Activated CD4-positive, alpha-beta memory T cell treated with anti-CD3 and anti-CD28 coated beads for 36 hours (primary cell): ENCODE measurements around the gene RPS25. TPM values are rescaled to one million over a fixed set of nuclear protein-coding genes. Genes with fewer than 3 reads are reported as not detected.
A peak's percentile ranks its signal among the peaks of the same experiment; 100 is the strongest.
"Not testable (repeated sequence)": the region's sequence is repeated elsewhere in the genome, so short reads cannot be mapped to it uniquely, and the experiment has no call there.

Source experiments
- CTCF ChIA-PET: fragments of 350-600 bp; sonication (Branson Sonifier 250); formaldehyde crosslinking; loops from one replicate; lab custom pipeline; 2021; ENCODE audit warnings: antibody characterized with exemption, inconsistent platforms; lab: Charles Lee
- POLR2A ChIA-PET: fragments of 350-600 bp; sonication (Branson Sonifier 250); formaldehyde crosslinking; loops from one replicate; lab custom pipeline; 2021; ENCODE audit warnings: antibody characterized with exemption; lab: Charles Lee
- DNase-seq: peaks from one replicate; pipeline ENCODE4 v3.0.0-alpha.2; 2020
- H3K27ac Mint-ChIP-seq: one replicate; pipeline ENCODE4 v1.8.0; 2021; ENCODE audit warnings: mixed read lengths
- H3K27me3 Mint-ChIP-seq: one replicate; pipeline ENCODE4 v1.8.0; 2021; ENCODE audit warnings: mixed read lengths
- H3K36me3 Mint-ChIP-seq: one replicate; pipeline ENCODE4 v1.8.0; 2021; ENCODE audit warnings: mixed read lengths
- H3K4me1 Mint-ChIP-seq: one replicate; pipeline ENCODE4 v1.8.0; 2021; ENCODE audit warnings: low read depth, mixed read lengths
- H3K4me3 Mint-ChIP-seq: one replicate; pipeline ENCODE4 v1.8.0; 2021; ENCODE audit warnings: mild to moderate bottlenecking, mixed read lengths
- H3K9me3 Mint-ChIP-seq: one replicate; pipeline ENCODE4 v1.8.0; 2021; ENCODE audit warnings: mixed read lengths
- intact Hi-C: fragments of 100-400 bp; cut with micrococcal nuclease; formaldehyde crosslinking; loops from one replicate; pipeline ENCODE4 v1.15.1; 2023
- total RNA-seq, 2 experiments: library from RNA; stranded (reverse); gene quantifications; one replicate each; pipeline ENCODE4 v1.2.3, GENCODE V29; 2021

The RPS25 gene
- 1,000 to 10,000 TPM; 1,852 to 1,922 TPM for total RNA-seq

GRCh38 chr11:119018074-119018938 is at the start of gene RPS25, which contains the start of gene TRAPPC4:
Gene RPS25, minus strand, starts transcription at chr11:119018343. Its CDS starts 59 bp downstream, at chr11:119018284.
Gene TRAPPC4, plus strand, starts transcription at chr11:119018766. Its CDS starts 30 bp downstream, at chr11:119018796.
- Mint-ChIP-seq H3K36me3 (peaks cover 71% of the 10 kb centered on the region), H3K27ac (peak within 1 kb of the TSS; percentile 99), H3K27me3 (no peaks in the 10 kb centered on the region), H3K4me1 (peaks cover 54% of the 10 kb centered on the region), H3K4me3 (peak within 1 kb of the TSS; percentile 99), H3K9me3 (no peaks in the 10 kb centered on the region)
- intact Hi-C loops, result loop anchor here (1.0 to 5.0 kb wide), 6 partner anchors 12 to 226 kb away; partner anchors contain the start of genes BCL9L, CENATAC, DDX6 and HYOU1
- peak; percentile 98 for DNase-seq
- ChIA-PET POLR2A (interaction anchor here (0.8 to 3.2 kb wide), 10 partner anchors 12 to 89 kb away, joined by 3 to 23 read pairs (median 4); partner anchors contain the start of genes C2CD2L, CENATAC, DPAGT1 and HMBS), CTCF (interaction anchor here (0.7 to 2.0 kb wide), 6 partner anchors 12 to 37 kb away, joined by 3 to 6 read pairs (median 5); partner anchors contain the start of gene CENATAC)

GRCh38 chr11:119067371-119068222 is 49.5 kb upstream of the RPS25 start, which contains the start of gene VPS11:
Gene VPS11, plus strand, starts transcription at chr11:119067818. Its CDS starts 6 bp downstream, at chr11:119067824.
- peak within 1 kb of the TSS; percentile 96 for H3K4me3 Mint-ChIP-seq
- peaks cover 38% of the 10 kb centered on the region for H3K4me1 Mint-ChIP-seq
- no peaks in the 10 kb centered on the region for H3K27me3 Mint-ChIP-seq
- DNase-seq, result peak; percentile 99
- ChIA-PET POLR2A (interaction anchor here (0.6 to 2.7 kb wide), 18 partner anchors 8 to 138 kb away, joined by 3 to 35 read pairs (median 5); partner anchors contain the start of genes C2CD2L, CBL, CENATAC and DPAGT1), CTCF (interaction anchor here (0.6 to 2.3 kb wide), 17 partner anchors 9 to 255 kb away, joined by 3 to 12 read pairs (median 5); partner anchors contain the start of genes HMBS, HYOU1 and SLC37A4)
- peak within 1 kb of the TSS; percentile 97 for H3K27ac Mint-ChIP-seq
- no peaks in the 10 kb centered on the region for H3K9me3 Mint-ChIP-seq
- H3K36me3 Mint-ChIP-seq, result peaks cover 11% of the 10 kb centered on the region
- intact Hi-C loops, result loop anchor here (1.0 to 5.0 kb wide), 5 partner anchors 10 to 270 kb away; partner anchors contain the start of genes C2CD2L and HYOU1

DNA sequence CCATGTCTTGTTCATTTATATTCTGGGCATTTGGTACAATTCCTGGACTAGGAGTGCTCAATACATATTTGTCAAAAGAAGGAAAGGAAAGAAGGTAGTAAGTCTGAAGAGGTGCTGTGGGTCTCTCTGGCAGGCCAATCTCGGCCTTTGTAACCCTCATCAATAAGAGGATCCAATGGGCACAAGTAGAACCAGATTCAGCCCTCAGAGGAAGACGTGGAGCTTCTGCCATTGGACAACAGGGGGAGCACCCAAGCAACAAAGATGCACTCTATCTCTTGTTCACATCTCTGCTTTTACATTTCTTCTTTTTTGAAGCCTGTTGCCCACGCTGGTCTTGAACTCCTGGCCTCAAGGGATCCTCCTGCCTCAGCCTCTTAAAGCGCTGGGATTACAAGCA is 47.2 kb upstream of the RPS25 start:
- CTCF ChIA-PET, result interaction anchor here (0.6 to 1.3 kb wide), 5 partner anchors 9 to 131 kb away, joined by 3 to 6 read pairs (median 4); no protein-coding TSS in a partner anchor
- no peaks in the 10 kb centered on the region for H3K27me3 Mint-ChIP-seq
- peaks cover 38% of the 10 kb centered on the region for H3K4me1 Mint-ChIP-seq
- H3K27ac Mint-ChIP-seq, result no peak overlapping the region
- no peaks in the 10 kb centered on the region for H3K9me3 Mint-ChIP-seq
- no peak overlapping the region for H3K4me3 Mint-ChIP-seq
- DNase-seq, result peak; percentile 66
- peaks cover 10% of the 10 kb centered on the region for H3K36me3 Mint-ChIP-seq
- POLR2A ChIA-PET, result interaction anchor here (0.8 kb wide), 1 partner anchor 41 kb away, joined by 3 read pairs; no protein-coding TSS in a partner anchor
- intact Hi-C loops, result loop anchor here (1.0 to 5.0 kb wide), 2 partner anchors 131 to 272 kb away; no protein-coding TSS in a partner anchor

DNA sequence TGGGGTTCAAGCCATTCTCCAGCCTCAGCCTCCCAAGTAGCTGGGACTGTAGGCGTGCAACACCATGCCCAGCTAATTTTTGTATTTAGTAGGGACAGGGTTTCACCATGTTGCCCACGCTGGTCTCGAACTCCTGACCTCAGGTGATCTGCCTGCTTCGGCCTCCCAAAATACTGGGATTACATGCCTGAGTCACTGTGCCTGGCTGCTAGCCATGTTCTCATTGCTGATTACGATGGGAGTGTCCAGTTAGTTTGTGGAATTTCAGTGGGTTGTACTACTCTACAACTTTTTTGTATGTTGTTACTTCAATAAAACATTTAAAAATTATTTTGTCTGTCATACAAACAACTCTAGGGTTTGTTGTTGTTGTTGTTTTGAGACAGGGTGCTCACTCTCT is 44.6 kb upstream of the RPS25 start:
- H3K9me3 Mint-ChIP-seq, result no peaks in the 10 kb centered on the region
- DNase-seq, result no peak
- H3K36me3 Mint-ChIP-seq, result peaks cover 4% of the 10 kb centered on the region
- H3K4me1 Mint-ChIP-seq, result peaks cover 36% of the 10 kb centered on the region
- intact Hi-C loops, result no loop called here
- no peaks in the 10 kb centered on the region for H3K27me3 Mint-ChIP-seq
- no peak overlapping the region for H3K4me3 Mint-ChIP-seq
- ChIA-PET CTCF (no interaction called here), POLR2A (interaction anchor here (1.5 kb wide), 1 partner anchor 32 kb away, joined by 5 read pairs; a partner anchor contains a TSS)
- H3K27ac Mint-ChIP-seq, result no peak overlapping the region

DNA sequence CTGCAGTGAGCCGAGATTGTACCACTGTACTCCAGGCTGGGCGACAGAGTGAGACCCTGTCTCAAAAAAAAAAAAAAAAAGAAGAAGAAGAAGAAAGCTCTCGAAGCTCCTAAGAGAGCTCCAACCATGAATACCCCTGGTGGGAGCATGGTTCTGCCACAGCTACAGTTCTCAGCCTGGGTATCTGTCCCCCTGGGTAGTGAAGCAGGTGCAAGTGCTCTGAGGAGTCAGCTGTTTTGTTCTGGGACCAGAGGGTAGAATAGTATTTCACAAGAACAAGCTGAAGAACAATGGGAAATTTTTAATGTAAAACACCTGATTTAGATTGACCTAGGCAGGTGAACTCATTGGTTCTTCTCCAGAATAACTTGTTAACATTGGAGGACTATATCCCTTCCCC is 43.1 kb upstream of the RPS25 start:
- Mint-ChIP-seq H3K4me1 (peaks cover 32% of the 10 kb centered on the region), H3K4me3 (no peak overlapping the region), H3K9me3 (no peaks in the 10 kb centered on the region), H3K36me3 (peaks cover 5% of the 10 kb centered on the region), H3K27me3 (no peaks in the 10 kb centered on the region), H3K27ac (no peak overlapping the region)
- ChIA-PET CTCF (no interaction called here), POLR2A (no interaction called here)
- intact Hi-C loops, result no loop called here
- DNase-seq, result no peak

- H3K27ac Mint-ChIP-seq, H3K9me3 Mint-ChIP-seq, H3K27me3 Mint-ChIP-seq, POLR2A ChIA-PET, intact Hi-C loops, H3K4me3 Mint-ChIP-seq, CTCF ChIA-PET, DNase-seq: not testable (repeated sequence)
- Mint-ChIP-seq H3K4me1 (peaks cover 33% of the 10 kb centered on the region), H3K36me3 (peaks cover 15% of the 10 kb centered on the region)
Measured at GRCh38 chr11:119059128-119059527, 41.0 kb upstream of the RPS25 start.

- Mint-ChIP-seq H3K9me3 (no peaks in the 10 kb centered on the region), H3K4me3 (peak within 1 kb of the TSS; percentile 96), H3K4me1 (peaks cover 38% of the 10 kb centered on the region), H3K36me3 (peaks cover 33% of the 10 kb centered on the region), H3K27ac (peak within 1 kb of the TSS; percentile 94), H3K27me3 (no peaks in the 10 kb centered on the region)
- peak; percentile 99 for DNase-seq
- intact Hi-C loops, result loop anchor here (1.0 to 2.0 kb wide), 5 partner anchors 10 to 140 kb away; partner anchors contain the start of genes C2CD2L, RPS25, TRAPPC4 and VPS11
- ChIA-PET CTCF (interaction anchor here (0.7 to 2.0 kb wide), 10 partner anchors 10 to 283 kb away, joined by 3 to 12 read pairs (median 4); partner anchors contain the start of genes CBL and VPS11), POLR2A (interaction anchor here (0.5 to 4.7 kb wide), 10 partner anchors 9 to 50 kb away, joined by 3 to 35 read pairs (median 6); partner anchors contain the start of genes C2CD2L, DPAGT1, HMBS and VPS11)
Measured at GRCh38 chr11:119057000-119057769, 39.0 kb upstream of the RPS25 start, which contains the start of gene HYOU1. Gene HYOU1, minus strand, starts transcription at chr11:119057205. Its CDS starts 1,045 bp downstream, at chr11:119056160.

- intact Hi-C loops, result loop anchor here (2.0 kb wide), 1 partner anchor 140 kb away; no protein-coding TSS in a partner anchor
- no peaks in the 10 kb centered on the region for H3K9me3 Mint-ChIP-seq
- H3K27me3 Mint-ChIP-seq, result no peaks in the 10 kb centered on the region
- peak; percentile 56 for DNase-seq
- H3K36me3 Mint-ChIP-seq, result peaks cover 38% of the 10 kb centered on the region
- peak overlapping the region; percentile 96 for H3K4me3 Mint-ChIP-seq
- POLR2A ChIA-PET, result interaction anchor here (0.5 to 4.7 kb wide), 12 partner anchors 9 to 265 kb away, joined by 3 to 35 read pairs (median 4); partner anchors contain the start of genes C2CD2L, DPAGT1, HINFP and HMBS
- H3K27ac Mint-ChIP-seq, result peak overlapping the region; percentile 94
- CTCF ChIA-PET, result interaction anchor here (0.6 to 2.0 kb wide), 10 partner anchors 9 to 150 kb away, joined by 3 to 12 read pairs (median 5); partner anchors contain the start of genes CBL, HMBS and VPS11
- peaks cover 44% of the 10 kb centered on the region for H3K4me1 Mint-ChIP-seq
Measured at GRCh38 chr11:119056421-119056999, 38.4 kb upstream of the RPS25 start.

DNA sequence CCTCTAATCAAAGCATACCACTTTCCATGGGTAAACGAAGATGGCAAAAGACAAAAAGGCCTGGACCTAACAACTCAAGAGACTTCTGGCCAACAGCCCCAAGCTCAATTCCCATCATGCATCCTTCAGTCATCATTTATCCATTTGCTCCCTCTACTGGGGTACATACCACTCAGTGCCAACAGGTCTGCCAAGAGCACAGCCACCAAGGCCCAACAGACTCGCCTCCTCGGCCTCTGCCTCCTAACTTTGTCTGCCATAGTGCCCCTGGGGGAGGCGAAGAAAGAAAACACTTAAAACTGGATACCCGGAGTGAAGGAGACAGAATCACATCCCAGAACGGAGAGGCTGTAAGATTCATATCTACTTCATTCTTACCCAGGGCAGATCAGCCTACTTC is 37.8 kb upstream of the RPS25 start:
- H3K4me1 Mint-ChIP-seq, result peaks cover 49% of the 10 kb centered on the region
- ChIA-PET CTCF (interaction anchor here (0.7 to 2.0 kb wide), 12 partner anchors 9 to 150 kb away, joined by 3 to 12 read pairs (median 5); partner anchors contain the start of genes CBL, HINFP, HMBS and RPS25), POLR2A (interaction anchor here (0.7 to 4.7 kb wide), 10 partner anchors 8 to 265 kb away, joined by 3 to 35 read pairs (median 6); partner anchors contain the start of genes C2CD2L, DPAGT1, HINFP and HMBS)
- no peaks in the 10 kb centered on the region for H3K27me3 Mint-ChIP-seq
- no peaks in the 10 kb centered on the region for H3K9me3 Mint-ChIP-seq
- peak overlapping the region; percentile 55 for H3K27ac Mint-ChIP-seq
- intact Hi-C loops, result loop anchor here (2.0 kb wide), 1 partner anchor 141 kb away; no protein-coding TSS in a partner anchor
- H3K4me3 Mint-ChIP-seq, result peak overlapping the region; percentile 96
- peak; percentile 26 for DNase-seq
- peaks cover 43% of the 10 kb centered on the region for H3K36me3 Mint-ChIP-seq
